Vagina (tissue), 2 donors: ENCODE data around the gene CIDEB.

ENCODE experiments used
- POLR2A ChIP-seq, 2 donors: fragments of 450-650 bp; IDR thresholded peaks; one replicate each; pipeline ENCODE4 v1.6.1; 2017; ENCODE audit warnings: antibody characterized with exemption in 2 of 2, mild to moderate bottlenecking in 2 of 2, moderate library complexity in 2 of 2
- POLR2AphosphoS5 ChIP-seq, 2 donors: sonication (generic); formaldehyde crosslinking; IDR thresholded peaks; one replicate each; pipeline ENCODE4 v1.9.0; 2017; ENCODE audit warnings: antibody characterized with exemption in 2 of 2, mild to moderate bottlenecking in 2 of 2, low read depth in 1 of 2; ENCODE audit not compliant: insufficient read depth in 1 of 2
- TF ChIP-seq, protein P1 (sequence below), 3 experiments: fragments of 450-650 bp in 2 of 3; fragments of 200-600 bp in 1 of 3; sonication (generic) in 1 of 3; IDR thresholded peaks; one replicate each; pipeline ENCODE4 v1.5.1; 2017 to 2019; ENCODE audit warnings: antibody characterized with exemption in 3 of 3, mild to moderate bottlenecking in 2 of 3, moderate library complexity in 2 of 3

DNA sequence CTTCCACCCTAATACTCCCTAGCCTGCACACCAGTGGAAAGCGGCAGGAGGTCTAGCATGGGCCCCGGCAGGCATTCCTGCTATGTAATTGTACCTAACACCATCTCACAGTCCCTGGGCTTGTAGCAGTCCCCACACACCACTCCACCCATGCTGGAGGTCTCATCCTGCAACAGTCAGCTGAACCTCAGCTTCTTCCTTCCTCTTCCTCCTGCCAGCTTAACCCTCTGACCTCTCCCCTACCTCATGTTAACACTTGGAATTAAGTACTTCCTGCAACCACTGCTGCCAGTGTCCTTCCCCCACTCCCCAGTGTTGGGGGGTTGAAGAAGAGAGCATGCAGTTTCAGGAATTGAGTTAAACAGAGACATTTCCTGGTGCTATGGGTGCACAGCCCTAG lies 19.5 kb upstream of the CIDEB start:
- TF ChIP-seq, protein P1, sequence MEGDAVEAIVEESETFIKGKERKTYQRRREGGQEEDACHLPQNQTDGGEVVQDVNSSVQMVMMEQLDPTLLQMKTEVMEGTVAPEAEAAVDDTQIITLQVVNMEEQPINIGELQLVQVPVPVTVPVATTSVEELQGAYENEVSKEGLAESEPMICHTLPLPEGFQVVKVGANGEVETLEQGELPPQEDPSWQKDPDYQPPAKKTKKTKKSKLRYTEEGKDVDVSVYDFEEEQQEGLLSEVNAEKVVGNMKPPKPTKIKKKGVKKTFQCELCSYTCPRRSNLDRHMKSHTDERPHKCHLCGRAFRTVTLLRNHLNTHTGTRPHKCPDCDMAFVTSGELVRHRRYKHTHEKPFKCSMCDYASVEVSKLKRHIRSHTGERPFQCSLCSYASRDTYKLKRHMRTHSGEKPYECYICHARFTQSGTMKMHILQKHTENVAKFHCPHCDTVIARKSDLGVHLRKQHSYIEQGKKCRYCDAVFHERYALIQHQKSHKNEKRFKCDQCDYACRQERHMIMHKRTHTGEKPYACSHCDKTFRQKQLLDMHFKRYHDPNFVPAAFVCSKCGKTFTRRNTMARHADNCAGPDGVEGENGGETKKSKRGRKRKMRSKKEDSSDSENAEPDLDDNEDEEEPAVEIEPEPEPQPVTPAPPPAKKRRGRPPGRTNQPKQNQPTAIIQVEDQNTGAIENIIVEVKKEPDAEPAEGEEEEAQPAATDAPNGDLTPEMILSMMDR (IDR thresholded peaks at IDR 0.05), result no peak
- TF ChIP-seq POLR2A (IDR thresholded peaks at IDR 0.05), result no peak
- no peak for TF ChIP-seq POLR2AphosphoS5 (IDR thresholded peaks at IDR 0.05; ENCODE audit: insufficient read depth in 1 of 2, low read depth in 1 of 2)
